ENCODE data around the gene SEMA7A. TPM values are rescaled to one million over a fixed set of nuclear protein-coding genes. Genes with fewer than 3 reads are reported as not detected.
A peak's percentile ranks its signal among the peaks of the same experiment; 100 is the strongest.

The SEMA7A gene
- total RNA-seq, 2 experiments from 2014 or later = 15.2 to 15.8 TPM

DNA sequence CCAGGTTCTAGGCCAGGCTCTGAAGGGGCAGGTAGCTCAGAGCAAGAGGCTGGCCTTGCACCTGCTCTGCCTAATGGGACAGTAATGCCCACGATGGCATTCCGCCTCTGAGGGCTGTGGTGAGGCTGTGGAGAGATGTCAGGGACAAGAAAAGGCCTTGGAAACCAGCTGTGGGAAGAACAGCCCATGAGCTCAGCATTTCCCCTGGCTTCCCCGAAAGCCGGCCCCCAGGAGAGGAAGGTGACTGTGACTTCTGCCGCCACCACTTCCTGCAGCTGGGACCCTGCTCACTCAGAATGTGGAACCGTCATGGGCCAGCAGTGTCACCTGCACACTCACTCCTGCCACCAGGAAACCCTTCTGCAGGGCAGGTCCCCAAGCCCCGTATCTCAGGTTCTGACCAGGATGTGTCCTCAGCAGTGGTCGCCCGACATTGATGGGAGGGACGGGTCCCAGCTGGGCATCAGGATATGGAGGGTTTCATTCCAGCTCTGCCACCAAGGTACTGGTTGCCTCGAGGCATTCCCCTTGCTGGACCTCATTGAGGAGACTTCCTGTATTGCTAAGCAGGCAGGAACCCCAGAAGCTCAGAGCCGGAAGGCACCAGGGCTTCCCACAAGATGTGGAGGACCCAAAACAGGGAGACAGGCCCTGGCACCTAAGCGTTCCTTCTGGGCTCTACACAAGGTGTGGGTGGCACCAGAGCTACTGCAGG, 30.7 kb downstream of the SEMA7A start:
- peak; percentile 82 for DNase-seq
- no peaks in the 10 kb centered on the region for H3K9me3 Mint-ChIP-seq
- H3K4me1 Mint-ChIP-seq = peaks cover 66% of the 10 kb centered on the region
- peak; percentile 75 for ATAC-seq (ENCODE audit: low read depth)
- peak overlapping the region; percentile 87 for H3K27ac Mint-ChIP-seq
- POLR2A ChIA-PET = interaction anchor here (0.7 to 6.3 kb wide), 11 partner anchors 14 to 385 kb away, joined by 3 to 109 read pairs (median 5); partner anchors contain the start of genes ARID3B and SEMA7A
- no peaks in the 10 kb centered on the region for H3K36me3 Mint-ChIP-seq
- H3K4me3 Mint-ChIP-seq = peak overlapping the region; percentile 42
- no peaks in the 10 kb centered on the region for H3K27me3 Mint-ChIP-seq

DNA sequence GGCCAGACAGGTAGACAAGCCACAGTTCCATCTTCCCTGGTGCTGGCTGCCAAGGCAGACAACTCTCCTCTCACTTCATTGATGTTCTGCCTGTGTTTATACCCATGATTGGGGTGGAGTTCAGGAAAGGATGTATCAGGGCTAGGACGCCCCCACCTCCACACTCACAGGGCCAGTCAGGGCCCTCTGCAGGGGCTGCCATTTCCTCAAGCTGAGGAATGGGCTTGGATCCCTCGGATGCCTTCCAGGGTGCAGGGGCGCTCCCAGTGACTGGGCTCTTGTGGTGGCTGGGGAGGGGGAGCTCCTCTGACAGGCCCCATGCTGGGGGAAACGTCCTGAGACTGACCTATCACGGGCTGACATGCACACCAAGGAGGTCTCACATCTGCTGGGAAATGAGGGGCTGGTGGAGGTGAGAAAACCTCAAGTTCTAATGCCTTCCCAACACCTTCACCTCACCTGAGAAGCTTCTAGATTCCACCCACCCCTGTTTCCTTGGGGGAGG, 31.4 kb downstream of the SEMA7A start:
- no peaks in the 10 kb centered on the region for H3K36me3 Mint-ChIP-seq
- H3K27ac Mint-ChIP-seq = peak overlapping the region; percentile 87
- H3K4me3 Mint-ChIP-seq = peak overlapping the region; percentile 42
- no peaks in the 10 kb centered on the region for H3K27me3 Mint-ChIP-seq
- H3K9me3 Mint-ChIP-seq = no peaks in the 10 kb centered on the region
- ATAC-seq (ENCODE audit: low read depth) (peak; percentile 1), DNase-seq (peak; percentile 52)
- H3K4me1 Mint-ChIP-seq = peaks cover 71% of the 10 kb centered on the region
- POLR2A ChIA-PET = interaction anchor here (0.8 to 6.3 kb wide), 10 partner anchors 13 to 385 kb away, joined by 3 to 109 read pairs (median 7); partner anchors contain the start of genes ARID3B, SEMA7A and UBL7

GRCh38 chr15:74400915-74401757, 32.6 kb downstream of the SEMA7A start:
- Mint-ChIP-seq H3K4me1 (peaks cover 79% of the 10 kb centered on the region), H3K9me3 (no peaks in the 10 kb centered on the region), H3K36me3 (no peaks in the 10 kb centered on the region), H3K27ac (peak overlapping the region; percentile 87), H3K27me3 (no peaks in the 10 kb centered on the region), H3K4me3 (peak overlapping the region; percentile 70)
- POLR2A ChIA-PET = interaction anchor here (1.0 to 6.3 kb wide), 13 partner anchors 10 to 85 kb away, joined by 3 to 109 read pairs (median 4); partner anchors contain the start of genes SEMA7A and UBL7
- ATAC-seq (ENCODE audit: low read depth) = peak; percentile 7
- DNase-seq = peak; percentile 56

DNA sequence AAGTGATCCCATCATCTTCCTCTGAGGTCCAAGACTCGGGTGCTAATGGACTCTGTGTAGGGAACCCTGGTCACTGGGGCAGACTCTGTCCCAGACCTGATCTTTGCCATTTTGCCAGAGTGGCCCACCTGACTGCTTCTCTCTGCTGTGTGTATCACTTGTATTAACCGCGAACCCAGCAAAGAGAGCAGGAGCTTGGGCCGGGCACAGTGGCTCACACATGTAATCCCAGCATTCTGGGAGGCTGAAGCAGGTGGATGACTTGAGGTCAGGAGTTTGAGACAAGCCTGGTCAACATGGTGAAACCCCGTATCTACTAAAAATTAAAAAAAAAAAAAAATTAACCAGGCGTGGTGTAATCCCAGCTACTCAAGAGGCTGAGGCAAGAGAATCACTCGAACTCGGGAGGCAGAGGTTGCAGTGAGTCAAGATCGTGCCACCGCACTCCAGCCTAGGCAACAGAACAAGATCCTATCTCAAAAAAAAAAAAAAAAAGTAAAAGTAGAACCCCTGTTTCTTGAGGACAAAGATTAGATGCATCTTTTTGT, 33.4 kb downstream of the SEMA7A start:
- Mint-ChIP-seq H3K36me3 (no peaks in the 10 kb centered on the region), H3K4me1 (peaks cover 79% of the 10 kb centered on the region)
- POLR2A ChIA-PET = interaction anchor here (0.5 to 6.3 kb wide), 15 partner anchors 11 to 458 kb away, joined by 3 to 109 read pairs (median 4); partner anchors contain the start of genes SEMA7A and UBL7

DNA sequence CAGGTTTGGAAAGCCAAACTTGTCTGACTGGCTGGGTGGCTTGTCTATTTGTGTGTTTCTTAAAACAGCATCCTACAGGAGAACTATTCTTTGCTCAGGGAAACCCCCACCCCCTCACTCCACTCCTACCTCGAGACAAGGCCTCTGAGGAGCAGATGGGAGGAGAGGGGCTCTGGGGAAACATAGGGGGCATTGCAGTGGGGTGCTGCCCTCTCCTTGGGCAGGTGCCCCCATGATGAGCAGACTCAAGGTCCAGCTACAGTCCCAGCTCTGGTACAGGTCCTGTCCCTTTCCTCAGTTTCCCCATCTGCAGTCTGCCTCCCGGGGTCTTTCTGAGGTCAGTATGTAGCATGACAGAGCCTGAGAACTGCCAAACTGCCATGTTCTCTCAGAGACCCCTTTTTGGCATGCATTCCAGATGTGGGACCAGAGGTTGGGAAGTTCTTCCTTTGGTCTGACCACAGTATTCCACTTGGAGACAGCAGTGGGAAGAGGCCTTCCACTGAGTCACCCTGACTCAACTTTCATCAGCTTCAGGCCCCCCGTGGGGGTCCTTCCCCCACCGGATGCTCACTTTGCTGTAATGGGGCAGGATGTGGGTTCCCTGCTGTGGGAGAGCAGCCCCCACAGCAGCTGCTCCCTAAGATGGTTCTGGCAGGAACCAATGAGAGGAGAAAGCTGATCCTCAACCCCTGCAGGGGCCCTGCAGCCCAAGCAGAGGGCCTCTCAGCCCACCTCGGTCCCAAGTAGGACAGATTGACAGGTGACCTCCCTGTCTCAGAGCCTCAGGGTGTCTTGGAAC, 34.0 kb downstream of the SEMA7A start:
- DNase-seq (peak; percentile 80), ATAC-seq (ENCODE audit: low read depth) (peak; percentile 56)
- Mint-ChIP-seq H3K27me3 (no peaks in the 10 kb centered on the region), H3K4me3 (peak overlapping the region; percentile 70), H3K27ac (peak overlapping the region; percentile 87), H3K36me3 (no peaks in the 10 kb centered on the region), H3K9me3 (no peaks in the 10 kb centered on the region), H3K4me1 (peaks cover 79% of the 10 kb centered on the region)
- POLR2A ChIA-PET = interaction anchor here (0.5 to 6.3 kb wide), 14 partner anchors 10 to 459 kb away, joined by 3 to 109 read pairs (median 4); partner anchors contain the start of genes SEMA7A and UBL7

More for the DNA sequence above, 33.4 kb downstream of the SEMA7A start:
- no peaks in the 10 kb centered on the region for H3K27me3 Mint-ChIP-seq
- H3K9me3 Mint-ChIP-seq = no peaks in the 10 kb centered on the region
- H3K27ac Mint-ChIP-seq = peak overlapping the region; percentile 87
- ATAC-seq (ENCODE audit: low read depth) (peak; percentile 10), DNase-seq (no peak)
- H3K4me3 Mint-ChIP-seq = peak overlapping the region; percentile 70

GRCh38 chr15:74399100-74399499, 34.7 kb downstream of the SEMA7A start:
- no peak for ATAC-seq (ENCODE audit: low read depth)
- H3K9me3 Mint-ChIP-seq = no peaks in the 10 kb centered on the region
- POLR2A ChIA-PET = interaction anchor here (2.7 to 6.3 kb wide), 3 partner anchors 14 to 33 kb away, joined by 14 to 109 read pairs (median 102); partner anchors contain the start of gene SEMA7A
- no peak for DNase-seq
- H3K27me3 Mint-ChIP-seq = no peaks in the 10 kb centered on the region
- H3K4me3 Mint-ChIP-seq = no peak overlapping the region
- peak overlapping the region; percentile 90 for H3K27ac Mint-ChIP-seq
- no peaks in the 10 kb centered on the region for H3K36me3 Mint-ChIP-seq
- peaks cover 80% of the 10 kb centered on the region for H3K4me1 Mint-ChIP-seq

DNA sequence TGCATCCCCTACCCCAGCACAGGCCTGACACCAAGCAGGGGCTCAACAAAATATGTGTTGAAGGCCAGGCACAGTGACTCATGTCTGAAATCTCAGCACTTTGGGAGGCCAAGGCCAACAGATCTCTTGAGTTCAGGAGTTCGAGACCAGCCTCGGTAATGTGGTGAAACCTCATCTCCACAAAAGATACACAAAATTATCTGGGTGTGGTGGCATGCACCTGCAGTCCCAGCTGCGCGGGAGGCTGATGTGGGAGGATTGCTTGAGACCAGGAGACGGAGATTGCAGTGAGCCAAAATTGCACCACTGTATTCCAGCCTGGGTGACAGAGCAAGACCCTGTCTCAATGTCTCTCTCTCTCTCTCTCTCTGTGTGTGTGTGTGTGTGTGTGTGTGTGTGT, 35.6 kb downstream of the SEMA7A start:
- POLR2A ChIA-PET = interaction anchor here (2.6 to 6.3 kb wide), 2 partner anchors 13 kb away, joined by 13 to 109 read pairs; no protein-coding TSS in a partner anchor
- no peak for ATAC-seq (ENCODE audit: low read depth)
- no peak for DNase-seq
- peaks cover 74% of the 10 kb centered on the region for H3K4me1 Mint-ChIP-seq
- no peaks in the 10 kb centered on the region for H3K27me3 Mint-ChIP-seq
- H3K4me3 Mint-ChIP-seq = peak overlapping the region; percentile 15
- no peaks in the 10 kb centered on the region for H3K36me3 Mint-ChIP-seq
- peak overlapping the region; percentile 90 for H3K27ac Mint-ChIP-seq
- no peaks in the 10 kb centered on the region for H3K9me3 Mint-ChIP-seq

- H3K9me3 Mint-ChIP-seq = no peaks in the 10 kb centered on the region
- peak overlapping the region; percentile 90 for H3K27ac Mint-ChIP-seq
- no peak for ATAC-seq (ENCODE audit: low read depth)
- H3K4me1 Mint-ChIP-seq = peaks cover 72% of the 10 kb centered on the region
- peak overlapping the region; percentile 20 for H3K4me3 Mint-ChIP-seq
- no peak for DNase-seq
- no peaks in the 10 kb centered on the region for H3K36me3 Mint-ChIP-seq
- no peaks in the 10 kb centered on the region for H3K27me3 Mint-ChIP-seq
- POLR2A ChIA-PET = interaction anchor here (2.6 kb wide), 1 partner anchor 12 kb away, joined by 13 read pairs; no protein-coding TSS in a partner anchor
These were observed 36.3 kb downstream of the SEMA7A start for GRCh38 chr15:74397239-74398068.

DNA sequence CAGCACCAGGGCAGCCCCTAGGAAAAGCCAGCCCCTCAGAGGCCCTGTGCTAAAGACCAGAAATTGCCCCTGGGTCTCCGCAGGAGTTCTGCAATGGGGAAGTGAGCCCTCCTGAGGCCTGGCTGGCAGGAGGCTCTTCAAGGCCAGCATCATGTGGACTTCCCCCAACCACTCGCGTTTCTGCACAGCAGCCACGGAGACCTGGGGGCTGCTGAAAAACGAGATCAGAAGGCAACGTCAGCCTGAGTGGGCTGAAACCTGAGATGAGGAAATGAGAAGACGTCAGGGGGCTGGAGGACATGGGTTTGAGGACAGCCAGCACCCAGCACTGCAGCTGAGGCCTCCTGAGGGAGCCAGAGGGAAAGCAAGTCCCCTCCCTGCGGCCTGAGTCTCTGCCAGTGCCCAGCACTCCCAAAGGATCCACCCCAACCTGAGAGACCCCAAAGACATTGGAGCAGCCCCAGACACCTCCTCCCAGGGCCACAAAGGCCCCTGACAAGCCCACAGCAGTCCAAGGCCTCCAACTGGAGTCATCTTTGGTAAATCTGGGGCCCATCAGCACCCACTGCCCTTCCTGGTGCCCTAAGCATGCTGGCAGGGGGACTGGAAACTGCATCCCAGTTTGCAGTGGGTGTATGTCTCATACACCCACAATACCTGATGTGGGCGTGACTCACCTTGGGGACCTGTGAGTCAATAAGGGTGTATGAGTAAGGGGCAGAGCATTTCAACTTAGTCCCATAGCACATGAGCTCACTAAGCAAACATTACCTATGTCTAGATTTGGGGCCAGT, 37.1 kb downstream of the SEMA7A start:
- ATAC-seq (ENCODE audit: low read depth) (no peak), DNase-seq (no peak)
- Mint-ChIP-seq H3K27me3 (no peaks in the 10 kb centered on the region), H3K27ac (peak overlapping the region; percentile 90), H3K9me3 (no peaks in the 10 kb centered on the region), H3K4me1 (peaks cover 72% of the 10 kb centered on the region), H3K4me3 (no peak overlapping the region), H3K36me3 (no peaks in the 10 kb centered on the region)
- POLR2A ChIA-PET = interaction anchor here (1.1 to 2.6 kb wide), 2 partner anchors 10 to 11 kb away, joined by 3 to 13 read pairs; no protein-coding TSS in a partner anchor

- peak overlapping the region; percentile 90 for H3K27ac Mint-ChIP-seq
- H3K36me3 Mint-ChIP-seq = no peaks in the 10 kb centered on the region
- no peak overlapping the region for H3K4me3 Mint-ChIP-seq
- DNase-seq (no peak), ATAC-seq (ENCODE audit: low read depth) (no peak)
- peaks cover 70% of the 10 kb centered on the region for H3K4me1 Mint-ChIP-seq
- POLR2A ChIA-PET = interaction anchor here (1.1 to 2.6 kb wide), 2 partner anchors 9 to 11 kb away, joined by 3 to 13 read pairs; no protein-coding TSS in a partner anchor
- no peaks in the 10 kb centered on the region for H3K27me3 Mint-ChIP-seq
- H3K9me3 Mint-ChIP-seq = no peaks in the 10 kb centered on the region
These were observed 37.7 kb downstream of the SEMA7A start for GRCh38 chr15:74396146-74396438.

All from activated naive CD8-positive, alpha-beta T cell treated with anti-CD3 and anti-CD28 coated beads, Interleukin-2, amount 10 ng/mL, durations not matched to agents 7 days and 5 days (primary cell).